HUES6 (cell line): ENCODE measurements around the gene UBTD2.
"Not testable (repeated sequence)": the region's sequence is repeated elsewhere in the genome, so short reads cannot be mapped to it uniquely, and the experiment has no call there.

Experiments used
- H3K27ac ChIP-seq: 2 replicates; pipeline ENCODE4 v1.7.0; 2013; ENCODE audit warnings: low read depth, mild to moderate bottlenecking, low read length, inconsistent platforms
- H3K27me3 ChIP-seq: 2 replicates; pipeline ENCODE4 v1.6.1; 2013; ENCODE audit warnings: low read length; ENCODE audit not compliant: control insufficient read depth, insufficient read depth
- H3K36me3 ChIP-seq: 2 replicates; pipeline ENCODE4 v1.6.1; 2013; ENCODE audit warnings: low read length; ENCODE audit not compliant: control insufficient read depth, insufficient read depth
- H3K4me1 ChIP-seq: 2 replicates; pipeline ENCODE4 v1.6.1; 2013; ENCODE audit warnings: low read length; ENCODE audit not compliant: control insufficient read depth, insufficient read depth
- H3K4me3 ChIP-seq: 2 replicates; pipeline ENCODE4 v1.5.1; 2013; ENCODE audit warnings: low read depth, low read length
- H3K9ac ChIP-seq: one replicate; pipeline ENCODE4 v1.6.1; 2013; ENCODE audit warnings: mild to moderate bottlenecking, low read length
- H3K9me3 ChIP-seq: 2 replicates; pipeline ENCODE4 v1.6.1; 2013; ENCODE audit warnings: low read depth, low read length; ENCODE audit not compliant: control insufficient read depth, insufficient read depth

UBTD2 gene

GRCh38 chr5:172283020-172283861, at the start of gene UBTD2:
Gene UBTD2, minus strand, starts transcription at chr5:172283764. Its CDS starts 99 bp downstream, at chr5:172283665.
- peak within 1 kb of the TSS; percentile 94 for H3K27ac ChIP-seq
- no peaks in the 10 kb centered on the region for H3K9me3 ChIP-seq
- H3K4me3 ChIP-seq = peak within 1 kb of the TSS; percentile 91
- peaks cover 24% of the 10 kb centered on the region for H3K4me1 ChIP-seq
- H3K36me3 ChIP-seq = 0 out of 2 replicates have a peak, but pooled peaks cover 3% of the 10 kb centered on the region
- peak within 1 kb of the TSS; percentile 86 for H3K9ac ChIP-seq
- H3K27me3 ChIP-seq = no peaks in the 10 kb centered on the region

- not testable (repeated sequence) for H3K9me3 ChIP-seq, H3K27me3 ChIP-seq
Measured at GRCh38 chr5:172326901-172327300, 43.3 kb upstream of the UBTD2 start.

DNA sequence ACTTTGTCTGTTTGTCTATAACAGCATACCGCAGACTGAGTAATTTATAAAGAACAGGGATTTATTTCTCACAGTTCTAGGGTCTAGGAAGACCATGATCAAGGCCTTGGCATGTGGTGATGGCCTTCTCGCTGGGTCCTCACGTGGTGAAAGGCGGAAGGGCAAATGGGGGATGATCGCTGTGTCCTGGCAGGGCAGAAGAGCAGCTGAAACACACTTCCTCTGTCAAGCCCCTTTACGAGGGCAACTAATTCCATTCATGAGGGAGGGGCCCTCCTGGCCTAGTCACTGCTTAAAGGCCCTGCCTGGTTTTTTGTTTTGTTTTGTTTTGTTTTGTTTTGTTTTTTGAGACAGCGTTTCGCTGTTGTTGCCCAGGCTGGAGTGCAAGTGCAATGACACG, 41.9 kb upstream of the UBTD2 start:
- no peaks in the 10 kb centered on the region for H3K9me3 ChIP-seq
- H3K4me3 ChIP-seq = no peak overlapping the region
- H3K27me3 ChIP-seq = no peaks in the 10 kb centered on the region
- no peaks in the 10 kb centered on the region for H3K4me1 ChIP-seq
- H3K36me3 ChIP-seq = no peaks in the 10 kb centered on the region
- H3K9ac ChIP-seq = no peak overlapping the region
- H3K27ac ChIP-seq = no peak overlapping the region

More at GRCh38 chr5:172326901-172327300, 43.3 kb upstream of the UBTD2 start:
- H3K9ac ChIP-seq, H3K27ac ChIP-seq, H3K4me3 ChIP-seq, H3K4me1 ChIP-seq, H3K36me3 ChIP-seq: not testable (repeated sequence)

DNA sequence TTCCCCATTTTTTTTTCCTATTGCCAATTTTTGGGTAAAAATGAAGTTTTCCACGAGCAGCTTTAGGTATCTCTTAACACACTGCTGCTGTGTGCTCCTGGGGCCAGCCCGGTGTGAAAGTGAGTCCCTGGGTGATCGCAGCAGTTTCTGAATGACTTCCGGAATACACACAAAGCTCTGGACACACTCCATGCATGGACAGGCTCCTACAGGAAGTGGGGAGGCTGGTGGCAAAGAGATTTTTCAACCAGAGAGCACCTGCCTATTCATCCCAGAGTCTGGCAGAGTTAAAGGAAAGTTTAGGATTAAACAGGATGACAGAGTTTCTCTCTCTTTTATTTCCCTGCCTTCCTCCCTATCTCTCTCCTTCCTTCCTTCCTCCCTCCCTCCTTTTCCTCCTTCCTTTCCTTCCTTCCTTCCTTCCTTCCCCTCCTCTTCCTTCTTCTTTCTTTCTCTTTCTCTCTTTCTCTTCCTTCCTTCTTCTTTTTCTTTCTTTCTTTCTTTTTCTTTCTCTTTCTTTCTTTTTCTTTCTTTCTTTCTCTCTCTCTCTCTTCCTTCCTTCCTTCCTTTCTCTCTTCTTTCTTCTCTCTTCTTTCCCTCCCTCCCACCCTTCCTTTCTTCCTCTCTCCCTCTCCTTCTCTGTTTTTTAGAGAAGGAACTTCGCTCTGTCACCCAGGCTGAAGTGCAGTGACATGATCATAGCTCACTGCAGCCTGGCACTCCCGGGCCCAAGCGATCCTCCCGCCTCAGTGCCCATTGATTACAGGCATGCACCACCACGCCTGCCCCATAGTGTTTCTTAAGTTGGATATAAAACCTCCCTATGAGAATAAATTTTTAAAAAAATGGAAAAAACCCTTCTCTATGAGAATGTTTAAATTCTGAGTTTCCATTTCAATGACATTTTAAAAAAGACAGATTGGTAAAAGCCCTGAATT, 38.7 kb upstream of the UBTD2 start:
- Histone ChIP-seq H3K4me1 (no peaks in the 10 kb centered on the region), H3K36me3 (no peaks in the 10 kb centered on the region), H3K27me3 (no peaks in the 10 kb centered on the region), H3K9ac (no peak overlapping the region), H3K27ac (no peak overlapping the region), H3K9me3 (no peaks in the 10 kb centered on the region), H3K4me3 (no peak overlapping the region)

GRCh38 chr5:172321593-172321992, 38.0 kb upstream of the UBTD2 start:
- H3K27me3 ChIP-seq = no peaks in the 10 kb centered on the region
- H3K27ac ChIP-seq = no peak overlapping the region
- H3K9me3 ChIP-seq = no peaks in the 10 kb centered on the region
- H3K4me3 ChIP-seq = no peak overlapping the region
- no peak overlapping the region for H3K9ac ChIP-seq
- H3K4me1 ChIP-seq = no peaks in the 10 kb centered on the region
- no peaks in the 10 kb centered on the region for H3K36me3 ChIP-seq

GRCh38 chr5:172319708-172320441, 36.3 kb upstream of the UBTD2 start:
- Histone ChIP-seq H3K4me3 (no peak overlapping the region), H3K9me3 (no peaks in the 10 kb centered on the region), H3K27ac (no peak overlapping the region), H3K4me1 (no peaks in the 10 kb centered on the region), H3K9ac (no peak overlapping the region), H3K27me3 (no peaks in the 10 kb centered on the region), H3K36me3 (no peaks in the 10 kb centered on the region)

DNA sequence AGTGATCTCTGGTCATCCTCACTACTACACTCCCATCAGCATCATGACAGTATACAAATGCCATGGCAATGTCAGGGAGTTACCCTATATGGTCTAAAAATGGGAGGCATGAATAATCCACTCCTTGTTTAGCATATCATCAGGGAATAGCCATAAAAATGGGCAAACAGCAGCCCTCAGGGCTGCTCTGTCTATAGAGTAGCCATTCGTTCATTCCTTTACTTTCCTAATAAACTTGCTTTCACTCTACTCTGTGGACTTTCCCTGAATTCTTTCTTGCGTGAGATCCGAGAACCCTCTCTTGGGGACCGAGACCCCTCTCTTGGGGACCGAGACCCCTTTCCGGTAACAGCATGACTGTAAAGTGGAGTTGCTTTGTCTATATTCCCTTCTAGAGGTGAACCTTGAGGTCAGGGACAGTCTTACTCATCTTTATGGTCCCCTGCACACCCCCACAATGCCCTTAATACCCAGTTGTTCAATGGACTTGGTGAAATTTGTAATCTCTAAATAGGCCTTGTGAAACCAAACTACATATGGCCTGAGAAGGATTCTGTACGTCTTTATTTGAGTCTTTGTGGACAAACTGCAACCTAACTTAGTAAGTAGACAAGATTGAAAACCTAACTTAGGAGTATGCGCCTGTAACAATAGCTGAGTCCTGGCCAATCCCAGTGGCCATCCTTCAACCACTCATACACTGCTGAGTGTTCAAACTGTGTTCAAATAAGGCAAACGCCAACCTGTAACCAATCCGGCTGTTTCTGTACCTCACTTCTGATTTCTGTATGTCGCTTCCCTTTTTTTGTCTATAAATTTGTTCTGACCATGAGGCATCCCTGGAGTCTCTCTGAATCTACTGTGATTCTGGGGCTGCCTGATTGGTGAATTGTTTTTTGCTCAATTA, 32.3 kb upstream of the UBTD2 start:
- Histone ChIP-seq H3K27ac (no peak overlapping the region), H3K9me3 (no peaks in the 10 kb centered on the region), H3K27me3 (no peaks in the 10 kb centered on the region), H3K9ac (no peak overlapping the region), H3K4me1 (no peaks in the 10 kb centered on the region), H3K4me3 (no peak overlapping the region), H3K36me3 (no peaks in the 10 kb centered on the region)

DNA sequence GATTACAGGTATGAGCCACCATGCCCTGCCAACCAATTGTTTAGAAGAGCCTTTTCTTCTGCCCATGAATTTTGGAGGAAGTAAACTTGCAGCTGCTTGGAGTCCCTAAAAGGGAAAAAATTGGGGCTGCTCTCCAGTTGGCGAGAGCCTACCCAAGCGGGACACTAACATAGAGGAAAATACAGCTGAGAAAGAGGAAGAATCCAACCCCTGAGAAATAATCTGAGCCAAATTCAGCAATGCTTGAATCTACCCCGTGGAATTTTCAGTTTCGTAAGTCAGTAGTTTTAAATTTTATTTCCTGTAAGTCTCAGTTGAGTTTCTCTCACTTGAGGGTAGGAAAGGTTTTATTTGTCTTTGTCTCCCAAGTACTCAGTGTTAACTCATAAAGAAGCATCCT, 30.4 kb upstream of the UBTD2 start:
- Histone ChIP-seq H3K4me1 (no peaks in the 10 kb centered on the region), H3K9me3 (no peaks in the 10 kb centered on the region), H3K9ac (no peak overlapping the region), H3K36me3 (no peaks in the 10 kb centered on the region), H3K27ac (no peak overlapping the region), H3K27me3 (no peaks in the 10 kb centered on the region), H3K4me3 (no peak overlapping the region)

DNA sequence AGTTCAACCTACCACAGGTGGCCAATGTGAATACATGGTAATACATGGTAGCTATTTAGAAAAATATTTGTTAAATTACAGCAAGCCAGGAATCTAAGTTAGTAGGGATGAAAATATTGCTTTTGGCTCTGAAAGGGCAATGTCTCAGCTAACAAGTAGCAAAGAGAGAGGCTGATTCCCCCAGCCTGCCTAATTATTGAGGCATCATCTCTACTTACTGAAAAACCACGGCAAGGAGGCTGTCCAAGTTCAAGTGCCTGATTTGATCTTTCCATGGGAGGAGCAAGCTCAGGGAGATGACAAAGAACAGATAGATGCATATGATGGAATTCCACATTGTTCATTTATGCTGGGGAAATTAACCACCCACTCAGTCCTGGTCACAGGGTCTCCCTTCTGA, 28.7 kb upstream of the UBTD2 start:
- Histone ChIP-seq H3K4me3 (no peak overlapping the region), H3K36me3 (no peaks in the 10 kb centered on the region), H3K27ac (no peak overlapping the region), H3K9me3 (no peaks in the 10 kb centered on the region), H3K9ac (no peak overlapping the region), H3K27me3 (no peaks in the 10 kb centered on the region), H3K4me1 (no peaks in the 10 kb centered on the region)

GRCh38 chr5:172311605-172312004, 28.0 kb upstream of the UBTD2 start:
- Histone ChIP-seq H3K9me3 (no peaks in the 10 kb centered on the region; the same call in 1 of the 2 replicates), H3K27ac (no peak overlapping the region), H3K36me3 (no peaks in the 10 kb centered on the region), H3K27me3 (no peaks in the 10 kb centered on the region), H3K9ac (no peak overlapping the region), H3K4me1 (no peaks in the 10 kb centered on the region), H3K4me3 (no peak overlapping the region)
